Activated gamma-delta T cell treated with anti-CD3 and anti-CD28 coated beads, Interleukin-2, amount 50 U/mL, for 16 hours (primary cell): ENCODE results near the gene SMAD6.

Source experiments
- DNase-seq: peaks from one replicate; pipeline ENCODE4 v3.0.0-alpha.2; 2020; ENCODE audit warnings: low read depth

SMAD6 gene

DNA sequence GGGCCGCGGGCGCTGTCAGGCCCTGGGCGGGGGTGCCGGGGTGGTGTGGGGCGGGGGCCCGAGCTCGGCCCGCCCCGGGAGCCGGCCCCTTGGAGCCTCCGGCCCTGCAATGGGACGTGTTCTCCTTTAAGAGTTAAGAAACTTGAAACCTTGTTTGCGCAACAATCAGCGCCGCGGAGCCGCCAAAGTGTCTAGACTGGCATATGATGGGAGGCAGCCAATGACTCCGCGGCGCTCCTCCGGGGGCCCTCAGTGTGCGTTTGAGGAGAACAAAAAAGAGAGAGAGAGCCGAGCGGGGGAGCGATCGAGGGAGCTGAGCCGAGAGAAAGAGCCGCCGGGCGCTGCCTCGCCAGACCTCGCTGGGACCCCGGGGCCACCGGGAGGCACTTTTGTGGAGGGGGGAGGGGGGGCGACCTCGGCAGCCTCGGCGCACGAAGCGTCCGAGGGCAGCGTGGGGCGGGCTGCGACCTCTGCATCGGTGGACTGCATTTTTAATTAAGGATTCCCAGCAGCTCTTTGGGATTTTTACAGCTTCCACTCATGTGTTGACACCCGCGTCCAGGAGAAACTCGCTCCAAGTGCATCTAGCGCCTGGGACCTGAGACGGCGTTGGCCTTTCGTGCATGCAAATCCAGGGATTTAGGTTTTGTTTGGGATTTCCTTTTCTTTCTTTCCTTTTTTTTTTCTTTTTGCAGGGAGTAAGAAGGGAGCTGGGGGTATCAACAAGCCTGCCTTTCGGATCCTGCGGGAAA lies at the start of gene SMAD6:
TSS of gene SMAD6 (plus strand) at position 202 of the 752 bp plus-strand sequence. CDS start 1,023 bp downstream, outside the sequence.
- peak; percentile 36 for DNase-seq

DNA sequence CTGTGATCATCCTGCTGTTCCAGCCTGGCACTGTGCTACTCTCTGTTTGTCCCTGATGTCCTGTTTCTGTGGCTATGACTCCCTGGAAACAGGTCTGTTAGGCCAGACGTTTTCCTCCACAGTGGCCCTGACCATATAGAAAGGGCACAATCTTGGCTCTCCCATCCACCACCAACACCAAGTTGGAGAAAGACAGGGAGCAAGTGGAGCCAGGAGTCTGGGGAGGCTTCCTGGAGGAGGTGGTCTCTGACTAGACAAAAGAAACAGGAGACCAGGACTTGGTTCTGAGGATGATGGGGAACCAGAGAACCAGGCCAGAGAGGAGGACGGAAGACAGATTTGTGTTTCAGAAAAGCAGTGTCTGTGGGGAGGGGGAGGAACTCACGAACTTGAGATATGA lies 49.2 kb upstream of the SMAD6 start:
- no peak for DNase-seq

DNA sequence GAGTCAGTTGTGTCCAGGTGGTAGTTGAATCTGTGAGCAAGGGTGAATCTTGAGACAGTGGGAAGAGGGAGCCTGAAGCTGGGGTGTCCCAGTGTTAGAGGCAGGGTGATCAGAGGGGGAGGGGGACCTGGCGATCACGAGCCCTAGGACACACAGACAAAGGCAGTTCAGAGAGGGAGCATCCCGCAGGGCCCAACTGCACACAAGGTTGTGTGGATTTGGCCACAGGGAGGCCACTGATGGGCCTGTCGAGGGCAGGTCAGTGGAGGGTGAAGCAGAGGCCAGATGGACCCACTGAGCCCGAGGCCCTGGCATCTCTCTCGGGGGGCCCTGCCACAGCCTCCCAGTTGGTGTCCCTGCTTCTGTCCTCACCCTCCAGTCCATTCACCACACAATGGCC lies 48.6 kb upstream of the SMAD6 start:
- no peak for DNase-seq

DNA sequence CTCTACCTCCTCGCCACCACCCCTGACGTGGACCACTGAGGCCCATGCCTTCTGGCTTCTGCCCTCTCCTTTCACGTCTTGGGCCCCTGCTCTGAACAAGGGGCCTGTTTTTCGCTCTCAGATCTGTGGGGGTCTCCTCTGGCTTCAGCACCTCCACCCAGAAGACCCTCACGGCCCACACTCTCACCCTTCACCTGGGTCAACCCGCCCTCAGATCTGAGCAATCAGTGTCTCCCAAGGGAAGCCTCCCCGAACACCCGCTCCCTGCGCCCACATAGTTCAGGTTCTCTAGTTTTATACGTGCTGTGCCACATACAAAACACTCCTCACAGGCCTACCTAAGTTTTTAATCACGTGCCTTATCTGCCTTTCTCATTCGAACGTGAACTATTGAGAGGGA lies 48.2 kb upstream of the SMAD6 start:
- DNase-seq = no peak

DNA sequence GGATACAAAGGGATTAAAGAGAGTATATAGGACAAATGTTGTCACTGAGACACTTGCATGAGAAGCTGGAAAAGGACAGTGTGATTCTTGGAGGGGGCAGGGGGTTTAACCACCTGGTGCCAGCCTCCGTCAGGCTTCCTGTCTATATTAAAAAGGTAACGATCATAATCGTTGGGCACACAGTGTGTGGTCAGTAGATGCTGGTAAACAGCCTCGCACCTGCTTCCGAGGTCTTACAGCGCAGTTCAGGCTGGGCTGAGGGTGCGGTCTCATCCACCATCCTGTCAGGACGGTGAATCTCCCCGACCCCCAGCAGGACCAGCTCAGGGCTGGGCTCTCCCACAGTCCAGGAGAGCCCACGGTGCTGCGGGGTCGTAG lies 47.7 kb upstream of the SMAD6 start:
- no peak for DNase-seq

DNA sequence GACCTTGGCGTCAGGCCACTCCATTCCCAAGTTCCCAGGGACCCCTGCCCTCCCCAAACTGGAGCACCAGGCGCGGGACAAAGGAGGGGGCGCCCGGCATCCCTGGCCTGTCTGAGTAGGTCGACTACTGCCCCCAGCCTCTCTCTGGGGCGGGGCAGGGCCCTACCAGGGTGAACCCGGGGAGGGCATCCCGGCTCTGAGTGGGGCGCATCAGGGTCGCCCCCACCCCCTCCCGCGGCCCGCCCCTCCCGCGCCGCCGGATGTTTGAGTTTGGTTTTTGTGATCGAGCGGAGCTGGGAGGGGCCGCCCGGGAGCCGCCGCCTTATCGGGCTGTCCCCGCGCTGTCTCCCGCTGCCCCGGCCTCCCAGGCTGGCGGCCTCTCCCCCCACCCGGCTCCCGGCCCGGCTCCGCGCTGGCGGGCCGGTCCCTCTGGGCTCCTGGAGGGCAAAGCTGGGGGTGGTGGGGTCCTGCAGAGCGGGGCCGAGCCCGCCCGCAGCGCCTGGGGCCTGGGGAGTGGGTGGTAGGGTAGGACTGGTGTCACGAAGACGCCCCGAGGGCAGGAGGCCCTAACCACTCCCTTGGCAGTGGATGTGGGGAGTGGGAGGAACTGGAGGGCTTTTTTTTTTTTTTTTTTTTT lies 47.2 kb upstream of the SMAD6 start:
- no peak for DNase-seq

DNA sequence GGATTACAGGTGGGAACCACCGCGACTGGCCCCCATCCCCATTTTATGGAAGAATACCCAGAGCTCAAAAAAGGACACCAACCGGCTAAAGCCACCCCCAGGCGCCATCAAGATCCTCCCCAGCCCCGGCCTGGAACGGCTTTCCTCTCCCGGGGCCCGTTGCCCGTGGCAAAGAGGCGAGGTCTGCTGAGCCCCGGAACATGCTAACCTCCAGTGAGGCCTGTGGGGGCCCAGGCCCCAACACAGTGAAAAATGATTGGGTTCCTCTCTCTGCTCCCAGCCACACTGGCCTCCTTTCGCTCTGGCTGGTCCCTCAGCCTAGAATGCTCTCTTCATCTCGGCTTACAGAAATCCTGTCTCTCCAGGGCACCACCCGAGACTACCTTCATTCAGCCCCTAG lies 46.5 kb upstream of the SMAD6 start:
- no peak for DNase-seq

DNA sequence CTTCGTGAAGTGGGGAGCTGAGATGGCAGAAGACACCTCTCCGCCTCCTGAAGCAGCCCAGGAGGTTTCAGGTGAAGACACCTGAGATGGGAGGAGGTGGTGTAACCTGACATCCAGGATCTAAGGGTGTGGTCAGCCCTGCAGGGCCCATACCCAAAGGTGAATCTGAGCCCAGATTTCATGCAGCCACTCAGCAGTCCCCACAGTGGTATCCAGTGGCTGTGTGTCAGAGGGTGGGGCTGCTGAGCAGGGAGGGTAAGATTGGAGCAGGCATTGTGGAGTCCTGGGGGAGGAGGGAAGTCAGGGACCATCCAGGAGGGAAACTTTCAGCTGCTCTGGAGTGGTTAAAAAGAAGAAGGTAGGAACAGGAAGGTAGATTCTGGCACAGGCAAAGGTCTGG lies 46.0 kb upstream of the SMAD6 start:
- no peak for DNase-seq

DNA sequence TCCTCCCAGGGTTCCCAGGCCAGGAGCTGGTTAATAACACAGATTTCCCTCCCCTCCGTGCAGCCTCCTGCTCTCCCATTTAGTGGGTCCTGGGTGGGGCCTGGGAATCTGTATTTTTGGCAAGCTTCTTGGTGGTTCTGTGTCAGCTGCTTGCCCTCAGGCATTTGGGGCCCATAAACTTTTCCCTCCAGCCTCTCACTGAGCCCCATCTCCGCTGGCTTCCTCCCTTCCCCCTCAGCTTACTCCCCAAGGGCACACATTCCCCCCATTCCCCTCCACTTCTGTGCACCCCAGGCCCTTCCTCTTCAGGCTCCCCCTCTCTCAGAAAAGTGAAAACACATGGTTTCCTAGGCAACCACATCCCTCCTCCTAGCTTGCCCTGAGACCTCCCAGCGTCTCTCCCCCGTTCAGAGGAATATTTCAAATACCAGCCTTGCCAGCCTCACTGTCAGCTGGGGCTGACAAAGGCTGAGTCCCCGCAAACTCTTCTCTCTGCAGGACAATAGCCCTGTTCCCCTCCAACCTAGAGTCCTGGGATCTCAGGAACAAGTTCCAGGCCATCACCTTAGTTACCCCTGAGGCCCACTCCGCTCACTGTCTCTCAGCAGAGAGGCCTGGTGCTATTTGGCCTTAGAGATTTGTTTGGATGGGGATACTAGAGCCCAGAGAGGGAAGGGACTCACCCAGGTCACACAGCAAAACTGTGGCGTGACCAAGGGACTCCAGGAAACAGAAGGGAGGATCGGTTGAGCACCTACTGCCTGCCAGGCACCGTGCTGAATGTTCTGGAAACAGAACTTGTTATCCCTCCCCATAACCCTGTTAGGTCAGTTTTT lies 44.6 kb upstream of the SMAD6 start:
- DNase-seq = no peak

DNA sequence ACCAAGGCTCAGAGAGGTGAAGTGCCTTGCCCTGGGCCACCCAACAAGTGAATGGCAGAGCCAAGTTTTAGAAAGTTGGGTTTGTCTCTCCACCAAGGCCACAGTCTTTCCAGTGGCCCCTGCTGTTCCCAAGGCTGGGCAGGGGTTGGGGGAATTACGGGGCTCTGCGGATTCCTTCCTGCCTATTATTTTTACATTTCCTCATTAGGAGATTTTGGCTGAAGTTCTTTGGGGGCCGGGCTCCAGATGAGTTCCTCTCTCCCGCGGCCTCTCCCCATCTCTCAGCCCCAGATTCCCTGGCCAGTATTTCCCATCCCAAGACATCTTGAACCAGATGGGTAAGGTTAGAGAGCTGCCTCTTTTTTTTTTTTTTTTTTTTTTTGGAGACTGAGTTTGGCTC lies 44.0 kb upstream of the SMAD6 start:
- no peak for DNase-seq

DNA sequence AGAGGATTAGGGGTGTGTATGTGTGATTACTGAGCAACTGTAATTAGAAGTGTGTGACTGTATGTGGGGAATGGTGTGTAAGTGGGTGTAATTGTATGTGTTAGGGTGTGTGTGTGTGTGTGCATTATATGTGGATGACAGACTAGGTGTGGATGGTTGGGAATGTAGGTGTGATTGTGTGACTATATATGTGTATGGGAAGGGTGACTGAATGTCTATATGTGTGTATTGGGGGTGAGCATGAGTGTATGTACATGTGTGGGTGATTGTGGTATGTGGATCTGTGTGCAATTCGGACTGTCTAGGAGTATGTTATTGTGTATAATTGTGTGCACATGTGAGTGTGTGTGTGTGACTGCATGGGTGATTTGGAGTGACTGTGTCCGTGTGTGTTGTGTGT lies 43.2 kb upstream of the SMAD6 start:
- no peak for DNase-seq

DNA sequence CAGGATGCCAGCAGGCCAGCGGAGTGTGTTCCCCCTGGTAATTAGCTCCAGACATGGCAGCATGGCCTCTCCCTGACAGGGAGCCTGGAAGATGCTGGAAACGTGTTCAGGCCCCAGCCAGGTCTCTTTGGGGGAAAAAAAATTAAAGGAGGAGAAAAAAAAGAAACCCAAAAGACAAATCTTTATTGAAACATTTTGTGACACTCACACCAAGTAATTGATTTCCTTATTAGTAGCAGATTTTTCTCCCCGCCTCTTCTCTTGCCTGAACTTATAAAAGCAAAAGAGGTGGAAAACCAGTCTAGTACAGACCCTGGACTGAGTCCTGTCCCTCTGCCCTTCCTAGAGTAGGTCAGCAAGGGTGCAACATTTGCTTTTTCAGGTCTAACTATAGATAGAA lies 42.7 kb upstream of the SMAD6 start:
- DNase-seq = no peak

DNA sequence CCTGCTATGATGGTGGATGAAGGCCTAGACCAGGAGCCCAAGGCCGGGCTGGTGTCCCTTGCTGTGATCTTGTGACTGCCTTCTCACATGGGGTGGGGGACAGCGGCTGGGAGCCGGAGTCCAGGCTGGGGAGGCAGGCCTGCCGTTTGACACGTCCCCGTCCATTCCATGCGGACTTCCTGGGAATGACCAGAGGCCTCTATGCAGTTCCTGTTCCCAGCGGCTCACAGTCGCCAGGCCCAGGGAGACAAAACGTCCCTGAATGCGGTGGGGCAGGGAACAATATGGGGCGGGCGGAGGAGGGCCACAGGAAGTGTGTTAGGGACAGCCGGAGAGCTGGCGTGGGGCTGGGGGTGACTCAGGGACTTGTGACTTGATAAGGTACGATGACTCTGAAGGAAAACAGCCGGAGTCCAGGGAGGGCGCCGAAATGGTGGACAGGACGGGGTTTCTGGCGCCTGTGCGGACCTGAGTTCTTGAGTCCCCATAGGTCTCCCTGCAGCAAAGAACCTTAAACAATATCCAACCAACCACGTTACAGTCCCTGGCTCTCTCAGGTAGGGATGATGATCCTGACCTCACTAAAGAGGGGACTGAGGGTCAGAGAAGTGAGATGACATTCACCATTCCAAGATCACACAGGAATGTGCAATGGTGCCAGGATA lies 40.5 kb upstream of the SMAD6 start:
- DNase-seq = no peak

DNA sequence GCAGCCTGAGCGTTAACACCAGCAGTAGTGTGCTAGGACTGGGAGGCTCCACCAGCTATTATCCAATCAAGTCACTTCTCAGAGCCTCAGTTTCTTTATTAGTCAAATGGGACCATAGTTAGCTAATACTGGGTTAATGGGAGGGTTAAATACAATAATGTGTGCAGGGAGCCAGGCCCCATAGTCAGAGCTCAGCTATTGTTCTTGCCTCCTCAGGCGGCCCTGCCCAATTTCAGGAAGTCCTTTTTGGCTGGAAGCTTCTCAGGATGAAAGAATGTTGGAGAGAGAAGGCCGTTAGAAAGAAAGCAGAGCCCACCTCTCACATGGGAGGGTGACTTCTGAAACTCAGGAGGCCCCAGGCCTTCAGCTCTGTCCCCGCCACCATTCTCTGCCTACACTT lies 39.5 kb upstream of the SMAD6 start:
- no peak for DNase-seq

DNA sequence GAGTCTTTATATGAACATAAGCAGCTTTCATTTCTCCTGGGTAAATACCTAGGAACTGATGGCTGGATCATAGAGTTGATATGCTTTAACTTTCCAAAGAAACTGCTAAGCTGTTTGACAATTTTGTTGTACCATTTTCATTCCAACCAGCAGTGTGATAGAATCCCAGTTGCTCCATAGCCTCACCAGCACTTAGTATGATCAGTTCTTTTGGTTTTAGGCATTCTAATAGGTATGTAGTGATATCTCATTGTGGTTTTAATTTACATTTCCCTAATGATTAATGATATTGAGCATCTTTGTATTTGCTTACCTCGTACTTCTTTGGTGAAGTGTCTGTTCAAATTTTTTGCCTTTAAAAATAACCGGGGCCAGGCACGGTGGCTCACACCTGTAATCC lies 38.4 kb upstream of the SMAD6 start:
- no peak for DNase-seq

DNA sequence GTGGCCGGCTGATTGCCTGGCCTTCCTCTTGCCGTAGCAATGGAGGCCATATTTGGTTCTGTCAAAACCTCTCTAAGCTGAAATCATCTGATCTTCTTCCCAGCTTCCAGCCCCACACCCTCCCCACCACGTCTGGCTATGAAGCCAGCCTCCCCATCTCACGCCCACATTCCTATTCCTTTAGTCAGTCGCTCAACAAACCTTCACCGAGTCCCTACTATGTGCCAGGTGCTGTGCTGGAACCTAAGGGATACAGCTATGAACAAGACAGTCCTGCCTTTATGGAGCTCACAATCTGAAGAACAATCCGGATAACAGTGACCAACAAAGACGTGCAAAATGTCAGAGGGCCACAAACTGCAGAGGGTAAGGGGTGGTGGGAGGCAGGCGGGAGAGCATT lies 31.9 kb upstream of the SMAD6 start:
- no peak for DNase-seq

DNA sequence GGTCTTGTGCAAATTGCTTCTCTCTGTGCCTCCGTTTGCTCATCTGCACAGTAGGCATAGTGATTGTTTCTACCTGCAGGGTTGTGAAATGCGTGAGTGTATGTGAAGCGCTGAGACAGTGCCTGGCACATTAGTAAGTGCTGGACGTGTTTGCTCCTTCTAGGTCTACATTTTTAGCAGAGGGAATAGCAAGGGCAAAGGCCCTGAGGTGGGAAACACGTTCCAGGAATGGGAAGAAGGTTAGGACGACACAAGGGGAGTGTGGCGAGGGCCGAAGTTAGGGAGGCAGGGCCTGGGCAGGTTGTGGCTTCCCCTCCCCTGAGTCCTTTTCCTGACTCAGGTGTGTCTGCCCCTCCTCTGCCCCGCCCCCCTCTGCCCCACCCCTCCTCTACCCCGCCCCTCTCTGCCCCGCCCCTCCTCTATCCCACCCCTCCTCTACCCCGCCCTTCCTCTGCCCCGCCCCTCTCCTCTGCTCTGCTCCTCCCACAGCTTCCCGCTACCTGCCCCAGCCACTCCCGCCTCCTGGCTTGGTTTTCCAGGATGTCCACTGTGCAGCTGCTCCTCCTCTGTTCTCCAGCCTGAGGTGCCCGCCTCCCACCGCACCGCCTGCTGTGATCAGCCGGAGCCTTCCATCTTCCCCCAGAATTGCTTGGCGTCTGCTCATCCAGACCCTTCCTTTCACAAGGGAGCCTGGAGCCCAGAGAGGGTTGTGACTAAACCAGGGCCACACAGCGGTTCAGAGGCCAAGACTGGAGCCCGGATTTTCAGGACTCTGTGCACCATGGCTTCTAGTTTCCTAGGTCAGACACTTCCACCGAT lies 31.1 kb upstream of the SMAD6 start:
- no peak for DNase-seq

DNA sequence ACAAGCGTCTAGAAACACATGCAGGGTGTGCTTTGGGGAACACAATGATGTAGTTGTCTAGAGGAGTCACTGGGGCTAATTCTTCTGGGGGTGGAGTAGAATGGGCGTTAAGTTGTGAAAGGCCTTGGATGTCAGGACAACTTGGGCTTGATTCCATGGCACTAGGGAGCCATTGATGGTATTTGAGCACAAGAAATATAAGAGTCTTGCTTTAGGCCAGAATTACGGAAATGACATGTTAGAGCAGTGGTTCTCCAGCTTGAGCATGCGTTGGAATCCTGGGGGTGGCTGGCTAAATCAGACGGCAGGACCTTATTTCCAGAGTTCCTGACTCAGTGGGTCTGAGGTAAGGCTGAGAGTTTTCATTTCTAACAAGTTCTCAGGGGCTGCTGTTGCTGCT lies 29.2 kb upstream of the SMAD6 start:
- DNase-seq = no peak

DNA sequence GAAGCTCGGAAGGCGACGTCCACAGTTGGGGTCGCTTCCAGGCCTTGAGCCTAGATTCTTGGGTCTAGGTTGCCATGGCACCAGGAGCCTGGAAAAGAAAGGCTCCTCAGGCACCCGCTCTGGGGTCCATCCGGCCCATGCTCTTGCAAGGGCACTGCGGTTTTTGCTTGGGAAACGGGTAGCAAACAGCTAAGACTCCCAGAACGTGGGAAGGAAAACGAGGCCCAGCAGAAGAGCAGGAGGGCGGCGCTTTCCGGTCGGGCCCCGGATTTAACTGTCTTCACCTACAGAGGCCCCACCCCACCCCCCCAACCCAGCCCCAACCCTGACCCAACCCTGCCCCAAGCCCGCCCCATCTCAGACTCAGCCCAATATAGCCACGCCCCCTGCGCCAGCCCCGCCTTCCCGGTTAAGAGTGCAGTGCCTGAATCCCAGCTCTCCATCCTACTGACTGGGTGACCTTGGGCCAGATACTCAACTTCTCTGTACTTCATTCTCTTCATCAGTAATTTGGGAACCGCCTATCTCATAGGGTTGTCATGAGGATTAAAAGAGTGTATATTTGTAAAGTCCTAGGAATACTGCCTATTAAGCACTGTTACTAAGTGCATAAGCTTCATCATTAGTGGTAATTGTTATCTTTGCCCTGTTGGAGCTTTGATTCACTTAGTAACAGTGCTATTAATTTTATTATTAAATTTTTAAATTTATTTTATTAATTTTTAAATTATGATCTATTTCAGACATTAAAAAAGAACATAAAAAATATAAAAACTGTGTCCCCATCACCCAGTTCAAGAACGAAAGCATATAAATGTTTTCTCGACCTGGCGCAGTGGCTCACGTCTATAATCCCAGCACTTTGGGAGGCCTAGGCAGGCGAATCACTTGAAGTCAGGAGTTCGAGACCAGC lies 28.4 kb upstream of the SMAD6 start:
- DNase-seq = no peak

DNA sequence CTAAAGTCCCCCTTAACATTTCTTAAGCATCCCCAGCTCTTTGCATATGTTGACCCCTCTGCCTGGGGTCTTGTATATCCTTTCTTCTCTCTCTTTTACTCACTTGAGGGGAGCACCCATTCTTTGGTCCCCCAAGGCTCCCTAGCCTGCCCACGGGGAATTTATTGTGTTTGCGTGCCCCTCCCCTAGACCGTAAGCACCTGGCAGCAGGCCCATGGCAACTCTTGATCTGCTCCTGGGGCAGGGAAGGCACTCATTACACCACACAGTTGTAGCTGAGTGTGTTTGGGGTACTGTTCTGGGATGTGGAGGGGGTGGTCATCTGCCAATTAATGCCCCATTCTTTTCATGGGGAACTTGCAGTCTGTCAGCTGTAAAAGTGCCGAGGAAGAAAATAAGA lies 27.3 kb upstream of the SMAD6 start:
- no peak for DNase-seq

DNA sequence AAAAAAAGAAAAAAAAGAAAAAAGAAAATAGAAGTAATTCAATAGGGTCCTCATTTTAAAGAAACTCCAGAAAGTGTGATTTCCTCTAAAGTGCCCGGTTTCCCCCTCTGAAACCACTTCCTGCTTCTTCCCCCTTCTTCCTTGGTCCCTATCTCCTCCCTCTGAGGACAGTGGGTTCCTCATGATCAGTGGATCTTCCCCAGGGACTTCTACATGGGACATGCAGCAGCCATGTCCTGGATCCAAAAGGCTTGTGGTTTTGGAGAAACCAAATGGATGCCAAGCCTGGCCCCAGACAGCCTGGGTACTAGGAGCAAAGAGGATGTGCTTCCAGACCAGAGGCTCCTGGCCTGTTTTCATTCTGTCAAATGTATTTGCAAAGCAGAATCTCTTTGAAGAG lies 26.6 kb upstream of the SMAD6 start:
- no peak for DNase-seq
